ENCODE results near the gene NECAP2. TPM values are rescaled to one million over a fixed set of nuclear protein-coding genes. Genes with fewer than 3 reads are reported as not detected.

The NECAP2 gene
- total RNA-seq, 2 experiments from 2014 or later, result 110 to 111 TPM

Other genes starting within 250 kb of the NECAP2 start
- gene ARHGEF19, start 228.1 kb upstream of the NECAP2 start, total RNA-seq, result 10 to 100 TPM in 1 of 2 experiments, 1 to 10 TPM in 1; 7.5 to 10.2 TPM
- gene CPLANE2, start 203.5 kb upstream of the NECAP2 start, total RNA-seq, result 1 to 10 TPM; 6.8 to 7.3 TPM
- 10 to 100 TPM; 22.3 to 25.1 TPM for gene FBXO42, start 88.2 kb upstream of the NECAP2 start, total RNA-seq
- 100 to 1,000 TPM; 126 to 147 TPM for gene SZRD1, start 73.5 kb upstream of the NECAP2 start, total RNA-seq
- not detected for gene SPATA21, start 3.3 kb upstream of the NECAP2 start, total RNA-seq
- 1,000 to 10,000 TPM; 3,257 to 3,430 TPM for gene RNU1-1, start 73.6 kb downstream of the NECAP2 start, total RNA-seq
- 10 to 100 TPM; 11.3 to 12.6 TPM for gene NBPF1, start 172.8 kb downstream of the NECAP2 start, total RNA-seq
- 1,000 to 10,000 TPM; 3,257 to 3,430 TPM for gene RNU1-3, start 226.2 kb downstream of the NECAP2 start, total RNA-seq

Measured in activated naive CD8-positive, alpha-beta T cell treated with anti-CD3 and anti-CD28 coated beads, Interleukin-2, amount 10 ng/mL, durations not matched to agents 7 days and 5 days (primary cell).